ENCODE results near the gene THY1.

Gene THY1

DNA sequence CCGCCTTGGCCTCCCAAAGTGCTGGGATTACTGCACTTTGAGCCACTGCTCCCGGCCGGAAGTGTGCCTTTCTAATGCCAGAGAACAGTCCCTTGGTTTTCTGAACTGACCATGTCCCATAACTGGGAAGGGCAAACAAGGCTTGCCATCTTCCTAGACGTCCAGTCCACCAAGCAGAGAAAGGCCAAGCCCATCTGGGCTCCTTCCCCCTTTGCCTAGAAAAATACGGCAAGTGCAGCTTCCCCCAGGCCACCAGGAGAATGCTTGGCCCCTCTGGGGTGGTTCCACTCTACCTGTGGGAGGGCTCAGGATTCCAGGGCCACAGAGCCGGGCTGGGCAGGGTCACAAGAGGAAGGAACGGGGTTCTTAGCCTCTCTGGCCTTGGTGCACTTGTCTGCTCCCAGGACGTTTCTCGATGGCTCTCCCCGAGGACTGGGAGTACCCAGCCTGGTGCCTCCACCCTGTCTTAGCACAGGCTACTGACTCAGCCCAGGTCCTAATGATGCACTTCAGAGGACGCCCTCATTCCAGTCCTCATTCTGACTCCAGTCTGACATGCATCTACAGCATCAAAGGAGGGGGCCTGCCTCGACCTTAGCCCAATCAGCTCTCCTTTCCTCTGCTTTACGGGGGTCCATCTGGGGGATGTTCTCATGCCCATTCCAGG lies 42.7 kb downstream of the THY1 start:
- DNase-seq = no peak

DNA sequence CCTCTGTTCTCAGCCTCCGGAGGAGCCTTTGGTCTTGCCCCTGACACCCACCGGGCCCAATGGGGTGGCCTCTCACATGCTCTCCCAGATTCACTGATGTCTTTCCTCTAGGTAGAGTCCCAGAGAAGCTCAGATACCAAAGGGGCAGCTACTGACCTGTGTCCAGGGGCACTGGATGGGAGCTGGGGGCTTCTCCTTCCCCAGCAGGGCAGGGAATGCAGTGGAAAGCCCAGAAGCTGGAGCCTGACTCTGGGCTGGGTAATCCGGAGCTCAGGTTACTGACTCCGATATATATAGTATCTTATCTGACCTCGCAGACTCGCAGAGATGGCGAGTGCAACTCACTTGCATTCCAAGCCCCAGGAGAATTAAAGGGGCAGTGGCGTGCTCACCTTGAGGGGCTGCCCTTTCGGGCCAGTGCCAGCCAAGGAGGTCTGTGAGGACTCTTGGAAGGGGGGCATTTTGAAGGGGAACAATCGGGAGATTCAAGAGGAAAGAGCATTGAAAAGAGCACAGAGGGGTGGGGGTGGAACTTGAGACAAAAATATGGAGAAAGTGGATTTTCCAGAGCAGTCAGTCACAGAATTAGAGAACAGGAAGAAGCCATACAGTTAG lies 44.0 kb downstream of the THY1 start:
- no peak for DNase-seq

- no peak for DNase-seq
These were observed 44.9 kb downstream of the THY1 start for GRCh38 chr11:119377961-119378667.

- DNase-seq = no peak
These were observed 45.7 kb downstream of the THY1 start for GRCh38 chr11:119377112-119377901.

- no peak for DNase-seq
These were observed 46.6 kb downstream of the THY1 start for GRCh38 chr11:119376197-119376847.

DNA sequence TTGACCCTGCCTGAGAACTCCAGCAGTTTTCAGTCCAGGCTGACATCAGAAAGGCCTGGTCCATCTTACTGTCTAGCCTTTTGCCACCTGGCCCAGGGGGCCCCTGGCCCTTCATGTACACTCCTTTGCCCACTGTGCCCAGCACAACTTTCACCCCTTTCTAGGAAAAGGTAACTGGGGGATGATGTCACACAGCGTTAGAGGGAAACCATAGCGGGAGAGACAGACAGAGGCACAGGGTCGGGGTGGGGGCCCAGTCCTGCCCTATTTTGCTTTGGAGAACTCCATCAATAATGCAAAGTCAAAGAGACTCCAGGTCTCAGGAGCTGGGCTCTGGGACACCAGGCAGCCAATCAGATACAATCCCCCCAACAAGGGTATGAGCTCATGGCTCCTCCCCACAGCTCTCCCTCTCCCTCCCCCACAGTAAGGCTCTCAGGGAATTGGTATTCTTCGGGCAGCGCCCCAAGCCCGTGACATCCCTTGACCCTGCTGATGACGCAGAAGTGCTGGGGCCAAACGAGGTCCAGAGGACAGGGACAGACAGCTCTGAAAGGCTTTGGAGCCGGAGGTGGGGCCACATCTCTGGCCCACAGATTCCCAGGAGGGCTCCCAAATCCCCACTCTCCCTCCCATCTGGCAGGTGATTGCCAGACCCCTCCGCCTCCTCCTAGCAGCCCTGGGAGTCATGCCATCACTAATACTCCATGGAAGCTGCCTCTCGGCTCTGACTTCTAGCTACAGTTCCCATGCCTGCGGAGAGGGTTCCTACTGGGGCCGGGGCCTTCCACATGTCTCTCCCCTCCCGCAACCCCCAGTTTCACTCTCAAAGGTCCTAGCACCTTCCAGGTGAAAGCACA lies 47.4 kb downstream of the THY1 start:
- DNase-seq = no peak

DNA sequence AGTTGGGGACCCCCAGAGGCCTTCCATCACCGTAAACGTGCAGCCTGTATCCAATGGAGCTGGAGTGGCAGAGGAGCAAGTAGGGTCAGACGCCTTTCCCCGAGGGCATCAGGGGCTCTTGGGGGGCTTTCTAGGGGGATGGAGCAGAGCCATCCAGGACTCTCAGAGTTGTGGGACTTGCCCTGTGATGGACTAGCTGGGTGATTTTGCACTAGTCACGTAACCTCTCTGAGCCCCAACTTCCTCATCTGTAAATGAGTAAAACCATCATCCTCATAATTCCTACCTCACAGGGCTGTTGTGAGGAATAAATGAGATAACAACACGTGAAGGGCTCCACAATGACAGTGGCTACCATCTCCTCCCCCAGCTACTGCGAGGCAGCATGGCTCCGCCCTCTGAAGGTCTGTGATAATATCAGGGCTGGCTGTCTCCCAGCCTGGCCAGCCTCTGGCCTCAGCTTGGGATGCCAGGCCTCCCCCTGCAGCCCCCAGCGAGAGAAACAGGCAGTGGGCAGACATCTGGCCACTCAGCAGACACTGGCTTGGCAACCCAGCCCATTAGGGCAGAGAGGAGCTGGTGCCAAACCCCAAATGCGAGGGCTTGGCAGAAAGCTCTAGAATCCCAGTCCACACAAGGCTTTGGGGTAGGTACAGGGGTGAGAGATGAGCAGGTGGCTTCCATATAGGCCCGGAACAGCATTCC lies 48.2 kb downstream of the THY1 start:
- DNase-seq = no peak

- no peak for DNase-seq
These were observed 48.9 kb downstream of the THY1 start for GRCh38 chr11:119373921-119374631.

GRCh38 chr11:119373059-119373920 lies 49.7 kb downstream of the THY1 start:
- no peak for DNase-seq

DNA sequence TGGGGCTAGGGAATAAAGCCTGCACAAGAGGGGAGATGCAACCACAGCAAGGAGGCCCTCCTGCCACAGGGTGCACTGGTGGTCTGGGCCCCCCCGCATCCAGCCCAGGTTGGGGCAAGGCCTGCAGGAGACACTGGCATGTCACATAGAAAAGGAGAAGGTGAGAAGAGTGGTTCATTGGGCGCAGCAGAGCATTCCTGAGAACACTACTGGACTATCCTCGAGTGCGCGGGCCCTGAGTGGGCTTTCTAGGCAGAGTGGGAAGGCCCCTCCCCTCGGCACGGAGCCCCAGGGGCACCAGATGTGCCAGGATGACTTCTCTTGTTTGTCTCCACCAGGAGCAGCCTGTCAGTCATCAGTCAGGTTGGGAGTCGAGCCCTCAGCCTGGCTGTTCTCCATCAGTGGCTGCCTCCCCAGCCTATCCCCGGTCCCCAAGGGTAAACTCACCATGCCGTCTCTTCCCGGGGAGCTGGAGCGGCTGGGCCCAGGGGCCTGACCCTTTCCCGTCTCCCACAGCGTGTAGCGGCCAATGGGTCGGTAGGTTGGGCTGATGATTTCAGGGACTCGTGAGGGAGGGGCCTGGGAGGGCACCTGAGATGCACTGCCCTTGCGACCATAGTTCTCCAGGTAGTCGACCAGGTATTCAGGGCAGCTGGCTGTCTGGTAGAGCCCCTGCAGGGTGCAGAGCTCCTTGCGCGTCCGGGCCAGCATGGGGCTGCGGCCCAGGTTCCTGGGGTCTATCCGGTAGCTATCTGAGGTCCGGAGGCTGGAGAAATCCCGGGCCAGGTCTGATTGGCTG lies 50.5 kb downstream of the THY1 start:
- no peak for DNase-seq

GRCh38 chr11:119371778-119372182 lies 51.2 kb downstream of the THY1 start:
- DNase-seq = no peak

GRCh38 chr11:119371067-119371601 lies 51.8 kb downstream of the THY1 start:
- DNase-seq = no peak

DNA sequence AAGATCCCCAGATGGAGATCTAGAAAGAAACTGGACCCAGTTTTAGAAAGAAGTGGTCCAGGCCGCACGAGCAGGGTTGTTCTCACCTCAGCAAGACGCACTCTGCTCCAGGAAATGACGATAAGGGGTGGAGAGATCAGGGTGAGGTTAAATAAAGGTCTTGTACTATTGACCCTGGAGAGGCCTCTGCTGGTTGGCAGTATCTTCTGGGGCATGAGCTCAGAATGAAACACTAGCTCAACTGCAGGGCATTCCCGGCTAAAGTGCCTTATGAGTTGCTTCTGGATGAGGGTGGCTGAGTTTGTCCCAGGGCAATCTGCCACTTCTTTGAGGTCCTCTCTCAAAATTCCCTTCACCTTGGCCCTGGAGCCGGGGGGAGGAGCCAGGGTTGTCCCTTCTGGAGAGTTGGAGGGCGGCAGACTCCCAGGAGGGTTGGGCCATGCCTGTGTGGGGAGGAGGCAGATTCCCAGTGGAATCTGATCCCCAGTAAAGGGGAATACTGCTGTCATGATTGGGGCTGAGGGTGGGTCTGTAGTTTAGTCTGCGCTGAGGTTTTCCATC lies 52.4 kb downstream of the THY1 start:
- no peak for DNase-seq

DNA sequence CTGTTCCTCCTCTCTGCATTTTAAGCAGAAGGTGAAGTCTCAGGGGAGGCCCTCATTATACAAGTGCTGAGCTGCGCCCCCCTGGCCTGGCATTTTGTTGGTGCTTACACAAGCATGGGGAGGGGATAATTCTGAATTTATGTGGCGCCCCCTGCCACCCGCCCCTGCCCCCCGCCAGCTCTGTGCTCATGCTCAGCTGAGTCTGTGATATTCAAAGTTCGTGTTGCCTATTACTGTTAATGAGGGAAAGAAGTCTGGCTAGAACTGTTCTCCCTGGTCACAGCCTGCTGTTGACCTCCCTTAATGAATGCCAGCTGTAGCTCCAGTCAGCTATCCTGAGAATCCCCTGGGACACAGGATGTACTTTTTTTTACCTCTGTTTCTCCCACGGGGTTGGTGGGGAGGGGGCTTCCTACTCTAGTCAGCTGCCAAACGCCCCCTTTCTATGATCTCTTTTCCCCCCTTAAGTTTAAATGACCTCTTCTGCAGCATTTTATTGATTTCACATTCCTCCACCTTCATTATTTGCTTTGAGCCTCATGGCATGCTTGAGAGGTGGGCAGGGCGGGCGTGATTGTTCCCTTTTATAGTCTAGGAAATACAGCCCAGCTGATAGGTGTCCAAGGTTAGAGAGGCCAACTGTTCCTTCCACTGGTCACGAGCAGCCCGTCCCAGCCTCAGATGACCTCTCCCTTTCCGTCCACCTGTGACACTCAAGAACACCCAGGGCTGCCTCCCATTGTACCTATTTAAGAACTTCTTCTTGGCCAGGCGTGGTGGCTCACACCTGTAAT lies 53.6 kb downstream of the THY1 start:
- DNase-seq = no peak

GRCh38 chr11:119368121-119369034 lies 54.6 kb downstream of the THY1 start:
- DNase-seq = no peak

- DNase-seq = no peak
These were observed 55.3 kb downstream of the THY1 start for GRCh38 chr11:119367661-119368120.

All from KG1 (cell line).